HG02852 (cell line): ENCODE data around the gene CLEC18B.
"Not testable (repeated sequence)": the region's sequence is repeated elsewhere in the genome, so short reads cannot be mapped to it uniquely, and the experiment has no call there.

Experiments used
- ATAC-seq: cut with Tn5 transposase; IDR thresholded peaks from one replicate; pipeline ENCODE4 v1.9.1; 2021; ENCODE audit warnings: mild to moderate bottlenecking, moderate library complexity; ENCODE audit not compliant: unreplicated experiment

Gene CLEC18B

DNA sequence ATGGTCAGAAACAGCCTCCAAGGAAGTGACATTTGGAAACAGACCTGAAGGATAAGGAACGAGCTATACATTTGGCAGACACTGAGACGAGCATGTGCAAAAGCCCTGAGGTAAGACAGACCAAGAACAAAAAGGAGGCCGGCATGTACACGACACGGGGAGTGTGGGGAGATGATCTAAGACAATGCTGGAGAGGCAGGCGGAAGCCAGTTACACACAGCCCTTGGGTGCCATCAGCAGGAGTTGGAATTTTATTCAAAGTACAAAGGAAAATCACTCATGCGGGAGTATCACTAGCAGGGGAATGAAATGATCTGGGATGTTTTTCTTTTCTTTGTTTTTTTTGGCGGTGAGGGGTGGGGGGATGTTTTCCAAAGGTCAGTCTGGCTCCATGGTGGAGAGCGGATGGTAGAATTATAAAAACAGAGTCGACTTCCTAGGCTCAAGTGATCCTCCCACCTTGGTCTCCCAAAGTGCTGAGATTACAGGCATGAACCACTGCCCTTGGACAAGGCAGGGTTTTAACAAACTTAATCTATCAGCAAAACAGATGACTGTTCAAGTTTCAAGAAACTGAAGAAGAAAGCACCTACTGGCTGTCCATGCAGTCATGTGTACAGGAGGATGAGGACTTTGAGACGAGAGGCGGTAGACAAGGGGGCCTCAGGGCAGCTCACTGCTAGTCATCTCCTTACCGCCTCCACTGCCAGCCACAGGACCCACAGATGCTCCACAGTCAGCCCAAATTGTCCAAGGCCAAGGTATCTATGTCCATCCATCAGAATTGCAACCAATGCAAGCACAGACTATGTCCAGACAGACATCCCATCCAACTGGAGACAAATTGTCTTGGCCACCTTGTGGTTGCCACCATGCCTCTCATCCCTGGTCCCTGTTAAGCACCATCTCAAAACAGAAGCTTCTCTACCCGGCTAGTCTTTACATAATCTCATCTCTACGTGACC, 59.4 kb downstream of the CLEC18B start:
- not testable (repeated sequence) for ATAC-seq
